Hepatocyte (in vitro differentiated cells): ENCODE data around the gene PRKACA.

Source experiments
- CTCF ChIP-seq: fragments of 200-600 bp; sonication (generic); IDR thresholded peaks from 2 replicates; pipeline ENCODE4 v1.5.1; 2016; ENCODE audit warnings: antibody characterized with exemption, mild to moderate bottlenecking; ENCODE audit not compliant: poor library complexity
- EZH2phosphoT487 ChIP-seq: fragments of 200-600 bp; sonication (generic); IDR thresholded peaks from one replicate; pipeline ENCODE4 v1.6.1; 2018; ENCODE audit warnings: antibody characterized with exemption, mild to moderate bottlenecking, low read depth, moderate library complexity; ENCODE audit not compliant: unreplicated experiment, severe bottlenecking

DNA sequence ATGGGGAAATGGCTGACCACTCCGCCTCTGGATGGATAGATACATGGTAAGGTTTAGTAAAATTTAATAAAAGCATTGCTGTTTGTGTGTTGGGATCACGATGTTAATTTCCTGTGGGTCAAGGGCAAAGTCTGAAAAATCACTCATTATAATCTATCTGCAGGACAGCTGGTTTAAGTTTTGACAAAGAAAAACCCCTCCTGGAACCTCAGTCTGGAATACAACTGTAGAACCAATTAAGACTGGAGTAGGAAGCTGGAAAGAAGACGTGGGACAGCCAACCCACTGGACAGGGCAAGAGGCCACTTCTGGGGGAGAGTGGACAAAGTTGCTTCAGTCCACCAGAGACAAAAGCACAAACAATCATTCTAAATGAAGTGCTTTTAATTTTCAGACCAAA lies 1.6 kb upstream of the PRKACA start:
- no peak for TF ChIP-seq CTCF
- no peak for TF ChIP-seq EZH2phosphoT487
